Measurements from ENCODE around the gene NOP56.

The NOP56 gene

DNA sequence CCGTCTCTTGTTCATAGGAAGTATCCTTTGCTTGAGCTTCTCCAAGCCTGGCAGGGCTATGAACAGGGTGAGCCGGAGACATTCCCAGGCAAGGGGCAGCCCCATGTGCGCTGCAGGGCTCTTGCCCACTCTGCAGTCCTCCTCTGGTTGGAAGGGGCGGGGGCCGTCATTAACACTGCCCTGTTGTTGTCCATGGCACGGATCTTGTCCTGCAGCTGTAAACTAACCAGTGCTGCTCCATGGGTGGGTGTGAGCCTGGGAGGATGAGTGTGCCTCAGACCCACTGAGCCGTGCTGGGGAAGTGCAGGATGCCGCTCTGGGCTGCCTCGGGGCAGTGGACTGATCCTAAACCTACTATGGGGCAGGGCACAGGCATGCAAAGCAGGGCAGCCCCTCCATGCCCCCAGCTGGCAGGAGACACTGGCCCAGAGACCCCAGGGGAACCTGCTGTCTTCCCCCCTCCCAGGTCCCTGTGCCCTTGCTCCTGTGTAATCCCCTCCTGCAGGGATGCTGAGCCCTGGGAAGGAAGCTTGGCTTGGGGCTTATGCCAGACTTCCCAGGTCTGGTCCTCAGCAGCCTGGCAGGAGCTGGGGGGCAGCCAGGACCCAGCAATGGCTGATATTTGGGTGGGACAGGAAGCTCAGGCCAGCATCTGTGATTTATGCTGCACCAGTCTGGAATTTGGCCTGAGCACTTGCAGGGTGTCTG, 48.6 kb downstream of the NOP56 start:
- no peak for DNase-seq (ENCODE audit: low read depth in 1 of 2, low spot score in 1 of 2)

DNA sequence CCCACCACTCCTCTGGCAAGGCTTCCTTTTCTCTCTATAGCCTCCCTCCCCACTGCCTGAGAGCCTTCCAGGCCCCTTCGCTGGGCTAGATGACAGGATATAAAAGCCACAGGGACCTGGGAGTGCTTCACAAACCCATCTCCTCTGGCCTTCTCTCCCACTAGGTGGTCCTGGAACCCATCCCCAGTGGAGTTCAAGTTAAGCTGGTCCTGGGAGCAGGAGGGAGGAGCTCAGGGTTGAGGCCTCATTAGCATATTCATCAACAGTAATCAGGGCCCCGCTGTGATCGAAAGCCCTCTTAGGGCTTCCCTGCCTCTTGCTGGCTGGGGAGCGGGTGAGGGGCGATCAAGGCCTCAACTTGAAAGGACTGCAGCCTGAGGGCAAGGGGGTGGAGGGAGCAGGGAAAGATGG, 49.2 kb downstream of the NOP56 start:
- no peak for DNase-seq (ENCODE audit: low read depth in 1 of 2, low spot score in 1 of 2)

DNA sequence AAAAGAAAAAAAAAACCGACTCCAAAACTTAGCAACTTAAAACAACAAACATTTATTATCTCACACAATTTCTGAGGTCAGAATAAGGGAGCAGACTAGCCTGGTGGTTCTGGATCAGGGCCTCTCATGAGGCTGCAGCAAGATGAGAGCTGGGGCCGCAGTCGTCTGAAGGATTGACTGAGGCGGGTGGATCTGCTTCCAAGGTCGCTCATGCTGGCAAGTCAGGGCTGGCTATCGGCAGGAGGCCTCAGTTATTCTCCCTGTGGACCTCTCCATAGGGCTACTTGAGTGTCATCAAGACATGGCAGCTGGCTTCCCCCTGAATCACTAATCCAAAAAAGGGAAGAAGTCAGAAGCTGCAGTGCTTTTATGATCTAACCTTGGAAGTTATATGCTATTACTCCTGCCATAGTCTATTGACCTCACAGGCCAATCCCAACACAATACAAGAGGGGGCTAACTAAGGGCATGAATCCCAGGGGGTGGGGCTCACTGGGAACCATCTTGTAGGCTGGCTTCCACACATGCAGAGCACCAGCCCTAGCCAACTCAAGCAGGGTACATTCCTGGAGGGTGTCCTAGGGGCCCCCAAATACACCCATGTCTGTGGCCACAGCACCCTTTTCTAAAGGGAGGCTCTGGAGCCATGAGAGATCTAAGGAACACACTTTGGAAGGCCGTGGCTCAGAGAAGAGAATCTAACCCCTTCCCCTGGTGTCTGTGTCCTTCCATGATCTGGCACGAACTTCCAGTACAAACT, 51.5 kb downstream of the NOP56 start:
- DNase-seq (ENCODE audit: low read depth in 1 of 2, low spot score in 1 of 2), result no peak

DNA sequence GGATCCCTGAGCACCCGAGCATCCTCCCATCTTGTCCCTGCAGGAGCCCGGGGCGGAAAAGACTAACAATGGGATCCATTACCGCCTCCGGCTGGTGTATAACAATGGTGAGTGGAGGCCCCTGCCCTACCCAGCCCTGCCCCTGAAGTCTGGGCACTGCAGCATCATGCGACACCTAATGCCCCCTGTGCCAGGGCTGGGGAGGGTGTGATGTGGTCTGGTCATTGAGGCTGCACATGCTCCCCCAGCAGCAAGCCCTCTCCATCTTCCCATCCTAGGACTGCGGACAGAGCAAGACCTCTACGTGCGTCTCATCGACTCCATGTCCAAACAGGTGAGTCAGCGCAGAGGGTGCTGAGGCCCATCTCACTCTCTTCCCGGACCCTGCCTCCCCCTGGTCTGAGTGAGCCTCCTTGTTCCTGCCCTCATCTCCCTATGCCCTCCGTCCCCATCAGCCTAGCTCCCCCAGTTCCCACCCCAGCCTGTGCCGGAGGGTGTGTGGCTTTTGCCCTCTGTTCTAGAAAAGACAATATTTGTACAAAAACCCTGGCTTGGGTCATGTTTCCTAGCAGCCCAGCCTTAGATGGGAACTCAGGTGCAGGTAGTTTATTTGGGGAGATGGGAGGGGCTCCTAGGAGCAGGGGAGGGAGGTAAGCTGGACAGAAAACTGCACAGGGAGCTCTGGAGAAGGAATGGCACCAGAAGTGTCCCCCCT, 53.7 kb downstream of the NOP56 start:
- DNase-seq (ENCODE audit: low read depth in 1 of 2, low spot score in 1 of 2), result no peak

DNA sequence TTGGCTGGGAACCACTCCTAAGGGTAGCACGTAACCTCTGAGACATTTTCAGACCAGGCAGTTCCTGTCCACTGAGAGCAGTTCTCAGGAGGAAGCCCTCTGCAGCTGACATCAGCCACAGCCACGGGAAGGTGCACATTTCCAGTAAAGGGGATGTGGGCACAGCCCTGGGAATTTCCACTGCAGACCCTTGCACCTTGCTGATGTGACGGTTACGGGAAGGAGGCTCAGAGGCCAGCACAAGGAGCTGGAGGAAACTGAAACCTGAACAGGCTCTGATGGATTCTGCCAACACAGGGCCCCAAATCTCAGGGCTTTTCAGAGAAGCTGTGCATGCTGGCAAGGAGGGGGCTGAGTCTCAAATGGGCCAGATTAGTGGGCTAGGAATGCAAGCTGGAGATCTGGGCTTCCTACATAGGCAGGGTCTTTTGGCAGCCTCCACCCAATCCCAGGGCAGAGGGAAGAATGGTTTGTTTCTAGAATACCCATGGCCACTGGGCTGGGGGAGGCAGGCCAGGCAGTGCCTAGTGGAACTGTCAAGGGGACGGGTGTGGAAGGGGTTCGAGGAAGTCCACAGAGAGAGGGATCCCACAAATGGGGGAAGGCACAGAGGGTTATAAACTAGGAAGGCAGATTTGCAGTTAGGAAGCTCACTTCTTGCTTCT, 54.4 kb downstream of the NOP56 start:
- DNase-seq (ENCODE audit: low read depth in 1 of 2, low spot score in 1 of 2), result no peak

DNA sequence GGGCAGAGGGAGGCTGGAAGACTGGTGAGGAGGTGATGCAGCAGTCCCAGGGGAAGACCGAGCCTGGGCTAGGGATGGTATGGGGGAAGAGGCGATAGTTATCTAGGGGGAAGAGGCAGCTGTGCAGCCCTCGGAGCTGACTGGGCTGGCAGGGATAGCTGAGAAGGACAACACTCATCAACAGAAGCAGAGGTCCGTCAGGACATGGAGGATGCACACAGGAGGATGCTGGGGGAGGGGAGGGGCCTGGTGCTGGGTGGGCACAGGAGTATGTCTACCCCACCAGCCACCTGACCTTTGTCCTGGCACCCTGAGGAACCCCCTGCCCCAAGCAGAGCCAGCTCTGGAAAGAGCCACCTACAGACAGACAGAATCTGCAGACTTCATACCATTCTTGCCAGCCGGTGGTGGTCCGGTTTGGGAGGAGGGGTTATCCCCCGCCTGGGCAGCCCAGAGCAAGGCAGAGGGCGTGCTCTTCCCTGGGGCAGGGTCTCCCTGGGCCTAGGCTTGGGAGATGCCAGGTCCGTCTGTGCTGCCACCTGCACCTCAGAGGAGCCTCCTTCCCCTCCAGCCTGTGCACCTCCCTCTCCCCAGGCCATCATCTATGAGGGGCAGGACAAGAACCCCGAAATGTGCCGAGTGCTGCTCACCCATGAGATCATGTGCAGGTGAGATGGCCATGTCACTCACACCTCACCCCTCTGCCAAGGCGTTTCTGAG, 55.1 kb downstream of the NOP56 start:
- no peak for DNase-seq (ENCODE audit: low read depth in 1 of 2, low spot score in 1 of 2)

Data from activated T-helper 1 cell treated with anti-CD3 and anti-CD28 coated beads, Interleukin-2, amount 50 U/mL, for 16 hours (primary cell).